ENCODE data around the gene GPSM3.
"Not testable (repeated sequence)": the region's sequence is repeated elsewhere in the genome, so short reads cannot be mapped to it uniquely, and the experiment has no call there.

Gene GPSM3

GRCh38 chr6:32200711-32201475 lies 8.4 kb upstream of the GPSM3 start:
- no peak for DNase-seq

GRCh38 chr6:32198866-32199265 lies 6.4 kb upstream of the GPSM3 start:
- DNase-seq, result no peak

DNA sequence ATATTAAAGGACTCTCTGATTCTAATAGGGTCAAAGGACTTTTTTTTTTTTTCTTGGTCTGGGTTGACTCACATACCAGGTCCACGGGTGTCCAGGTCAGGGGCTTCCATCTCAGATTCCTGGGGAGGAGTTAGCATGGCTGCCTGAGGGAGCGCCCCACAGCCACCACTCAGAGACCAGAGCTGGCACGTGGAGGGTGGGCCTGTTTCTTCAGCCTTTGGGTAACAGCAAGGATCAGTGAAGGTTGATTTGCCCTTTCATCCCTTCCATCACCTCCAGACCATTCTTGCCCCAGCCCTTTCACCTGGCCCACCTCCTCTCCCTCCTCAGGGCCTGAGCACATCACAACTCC lies 5.9 kb upstream of the GPSM3 start:
- DNase-seq, result no peak

DNA sequence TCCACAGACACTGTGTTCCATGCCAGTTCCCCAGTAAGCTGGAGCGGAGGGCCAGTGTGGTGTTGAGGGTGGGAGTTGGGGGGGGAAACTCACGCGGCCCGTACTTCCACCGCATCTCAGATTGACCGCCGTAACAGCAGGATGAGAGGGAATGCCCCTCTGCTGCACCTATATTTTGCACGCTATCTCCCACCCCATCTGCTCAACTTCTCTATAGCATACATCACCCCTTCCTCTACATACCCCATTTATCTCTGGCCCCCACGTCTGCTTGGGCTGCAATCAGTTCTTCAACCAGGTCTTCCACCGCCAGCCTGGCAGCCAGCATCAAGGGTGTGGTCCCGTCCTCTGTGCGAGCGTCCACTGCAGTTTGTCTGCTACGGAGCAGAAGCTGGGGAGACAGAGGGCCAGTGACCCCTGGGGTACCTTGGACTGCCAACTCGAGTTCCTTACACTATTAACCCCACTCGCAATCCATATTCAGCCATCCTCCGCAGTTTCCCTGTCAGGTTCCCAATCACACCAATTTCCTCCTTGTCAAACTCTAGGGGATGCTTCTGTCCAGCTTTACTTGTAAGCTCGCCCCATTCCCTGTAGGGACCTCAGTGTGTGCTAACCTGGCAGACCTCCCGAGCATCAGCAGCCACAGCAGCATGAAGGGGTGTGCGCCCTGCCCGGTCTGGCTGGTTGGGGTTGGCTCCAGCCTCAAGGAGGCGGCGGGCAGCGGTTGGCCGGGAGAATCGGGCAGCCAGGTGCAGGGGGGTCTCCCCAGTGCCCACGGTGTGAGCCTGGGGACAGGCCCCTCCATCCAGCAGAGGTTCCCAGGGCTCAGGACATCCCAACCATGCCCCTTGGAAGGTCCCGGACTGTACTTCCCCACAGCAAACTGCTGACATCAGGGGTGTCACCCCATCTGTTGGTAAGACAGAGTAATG lies 4.5 kb upstream of the GPSM3 start:
- DNase-seq, result no peak

DNA sequence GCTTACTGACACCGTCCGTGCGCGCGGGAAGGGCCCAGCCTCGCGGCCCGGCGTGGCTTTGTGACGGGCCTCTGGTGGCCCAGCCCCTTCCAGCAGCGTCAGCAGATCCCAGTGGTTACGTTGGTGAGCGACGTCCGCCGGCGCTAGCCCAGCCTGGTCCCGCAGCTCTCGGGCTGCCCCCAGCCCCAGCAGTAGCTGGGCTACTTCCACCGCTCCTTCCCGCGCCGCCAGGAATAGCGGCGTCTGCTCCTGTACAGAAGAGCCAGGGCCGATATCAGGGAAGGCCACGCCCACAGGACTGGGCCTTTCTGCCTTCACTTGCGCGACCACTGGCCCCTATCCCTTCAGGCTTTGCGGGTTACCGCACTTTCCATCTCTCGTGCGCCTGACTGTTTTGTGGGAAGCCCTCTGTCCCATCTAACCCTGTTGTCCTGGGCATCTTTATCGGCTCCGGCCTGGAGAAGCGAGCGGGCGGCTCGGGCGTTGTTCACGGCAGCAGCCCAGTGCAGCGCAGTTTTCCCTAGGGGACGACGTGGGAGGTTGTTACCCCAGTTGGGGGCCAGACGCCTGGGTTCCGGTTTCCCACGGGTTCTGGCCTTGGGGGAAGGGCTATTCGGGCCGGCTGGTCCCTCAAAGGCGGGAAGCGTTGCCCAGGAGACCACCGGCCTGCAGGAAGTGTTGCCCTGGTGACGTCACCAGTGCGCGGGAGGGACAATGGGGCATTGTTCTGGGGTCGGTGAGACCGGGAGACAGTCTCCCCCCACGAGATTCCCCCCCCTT lies 3.6 kb upstream of the GPSM3 start:
- DNase-seq, result peak; percentile 84

DNA sequence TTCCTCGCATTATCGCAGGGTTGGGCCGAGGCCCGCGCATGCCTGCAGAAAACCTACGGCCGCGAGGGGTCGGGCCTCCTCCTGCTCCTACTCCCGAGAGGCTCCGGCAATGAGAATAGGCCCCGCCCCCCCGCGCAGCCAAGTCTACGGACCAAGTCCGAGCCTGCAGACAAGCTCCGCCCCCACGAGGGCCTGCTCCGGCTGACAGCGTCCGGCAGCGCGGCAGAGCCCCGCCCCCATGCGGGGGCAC lies 3.1 kb upstream of the GPSM3 start:
- DNase-seq, result peak; percentile 100

- peak; percentile 43 for DNase-seq
These were observed 2.6 kb upstream of the GPSM3 start for GRCh38 chr6:32194825-32195651.

DNA sequence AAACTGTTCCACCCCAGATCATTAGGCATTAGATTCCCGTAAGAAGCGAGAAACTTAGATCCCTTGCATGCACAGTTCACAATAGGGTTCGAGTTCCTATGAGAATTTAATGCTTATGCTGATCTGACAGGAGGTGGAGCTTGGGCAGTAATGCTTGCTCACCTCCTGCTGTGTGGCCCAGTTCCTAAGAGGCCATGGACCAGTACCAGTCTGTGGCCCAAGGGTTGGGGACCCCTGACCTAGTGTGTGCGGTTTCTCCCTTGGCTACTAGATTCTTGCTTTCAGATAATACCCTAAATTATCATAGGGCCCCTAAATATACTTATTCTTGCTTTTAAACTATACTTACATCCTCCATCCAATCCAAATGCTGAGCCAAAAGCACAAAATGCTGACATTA lies 1.9 kb upstream of the GPSM3 start:
- DNase-seq, result no peak

DNA sequence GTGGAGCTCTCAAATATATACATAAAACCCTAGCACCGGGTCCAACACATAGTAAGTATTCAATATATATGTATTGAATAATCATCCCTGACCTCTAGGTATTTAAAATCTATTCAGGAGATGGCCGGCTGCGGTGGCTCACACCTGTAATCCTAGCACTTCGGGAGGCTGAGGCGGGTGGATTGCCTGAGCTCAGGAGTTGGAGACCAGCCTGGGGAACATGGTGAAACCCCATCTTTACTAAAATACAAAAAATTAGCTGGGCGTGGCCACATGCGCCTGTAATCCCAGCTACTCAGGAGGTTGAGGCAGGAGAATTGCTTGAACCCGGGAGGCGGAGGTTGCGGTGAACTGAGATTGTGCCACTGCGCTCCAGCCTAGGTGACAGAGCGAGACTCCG lies 653 bp upstream of the GPSM3 start:
- not testable (repeated sequence) for DNase-seq

DNA sequence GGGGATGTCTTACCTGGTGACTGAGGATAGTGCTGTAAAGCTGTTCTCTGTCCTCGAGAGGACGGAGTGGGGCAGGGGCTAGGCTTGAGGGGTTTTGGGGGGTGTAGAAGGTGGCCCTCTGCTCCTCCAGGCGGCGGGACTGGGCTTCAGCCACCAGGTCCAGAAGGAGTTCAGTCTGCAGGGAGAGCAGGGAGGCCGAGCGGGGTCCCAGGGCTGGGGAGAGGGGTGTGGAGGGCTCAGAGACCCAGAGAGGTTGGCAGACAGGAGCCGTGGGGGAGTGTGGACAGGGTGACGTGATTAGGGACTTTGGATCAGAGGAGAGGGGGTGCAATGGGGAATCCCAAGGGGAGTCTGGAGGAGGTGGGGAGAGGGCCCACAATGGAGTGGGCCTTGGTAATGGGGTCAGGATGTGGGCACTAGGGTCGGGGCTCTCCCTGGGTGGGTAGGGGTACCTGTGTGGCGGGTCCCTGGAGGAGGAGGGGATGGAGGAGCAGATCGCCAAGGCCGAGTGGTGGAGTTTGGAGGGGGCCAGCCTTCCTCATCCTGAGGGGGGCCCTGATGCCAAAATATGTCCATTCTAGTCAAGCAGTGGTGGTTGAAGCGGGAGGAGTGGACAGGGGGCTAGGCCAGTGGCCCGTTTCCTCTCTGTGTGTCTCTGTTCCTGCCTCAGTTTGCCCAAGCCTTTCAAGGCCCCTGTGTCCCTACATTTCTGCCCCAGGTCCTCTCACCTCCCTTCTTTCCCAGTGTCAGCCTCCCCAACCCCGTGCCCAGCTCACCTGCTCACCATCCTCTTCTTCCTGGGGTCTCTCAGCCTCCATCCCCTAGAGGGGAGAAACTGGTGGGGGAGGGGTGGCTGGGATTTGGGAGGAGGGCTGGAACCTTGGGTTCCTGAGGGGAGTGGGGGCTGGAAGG lies 491 bp downstream of the GPSM3 start:
- DNase-seq, result no peak

GRCh38 chr6:32190911-32191677 lies 1.3 kb downstream of the GPSM3 start:
- no peak for DNase-seq

DNA sequence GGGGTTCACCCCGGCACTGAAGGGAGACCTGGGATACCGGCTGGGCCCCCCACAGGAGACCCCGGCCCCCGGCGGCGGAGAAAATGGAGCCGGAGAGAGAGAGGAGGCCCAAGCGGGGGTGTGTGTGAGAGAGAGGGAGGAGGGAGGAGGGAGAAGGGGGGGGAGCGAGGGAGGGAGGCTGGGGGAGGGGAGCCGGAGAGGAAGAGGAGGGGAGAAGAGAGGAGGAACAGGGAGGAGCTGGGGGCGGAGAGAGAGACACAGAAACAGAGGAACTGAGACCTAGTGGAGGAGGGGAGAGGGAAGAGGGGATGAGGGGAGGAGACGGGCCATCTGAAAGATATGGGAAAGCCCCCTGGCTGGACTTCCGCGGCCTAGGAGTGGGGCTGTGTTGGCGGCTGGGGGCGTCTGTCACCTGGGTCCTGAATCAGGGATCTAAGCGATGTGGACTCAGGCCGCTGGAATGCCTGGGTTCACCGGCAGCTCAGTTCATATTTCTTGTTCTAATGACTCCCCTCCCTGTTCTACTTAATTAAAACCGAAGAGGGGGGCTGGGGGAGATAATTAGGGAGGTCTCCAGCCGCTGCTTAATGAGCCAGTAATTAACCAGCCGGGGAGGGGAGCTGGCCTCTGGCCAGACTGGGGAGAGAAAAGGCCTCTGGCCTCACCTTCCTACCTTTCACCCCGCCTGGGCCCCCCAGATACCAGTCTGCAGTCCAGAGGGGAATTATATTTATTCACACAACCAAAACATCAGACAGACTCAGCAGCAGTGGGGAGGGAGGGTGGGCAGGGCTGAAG lies 2.2 kb downstream of the GPSM3 start, which contains the start of gene PBX2:
Gene PBX2, minus strand, starts transcription at position 149 of the 798 bp plus-strand sequence. CDS start 287 bp downstream, outside the sequence.
- peak; percentile 93 for DNase-seq

DNA sequence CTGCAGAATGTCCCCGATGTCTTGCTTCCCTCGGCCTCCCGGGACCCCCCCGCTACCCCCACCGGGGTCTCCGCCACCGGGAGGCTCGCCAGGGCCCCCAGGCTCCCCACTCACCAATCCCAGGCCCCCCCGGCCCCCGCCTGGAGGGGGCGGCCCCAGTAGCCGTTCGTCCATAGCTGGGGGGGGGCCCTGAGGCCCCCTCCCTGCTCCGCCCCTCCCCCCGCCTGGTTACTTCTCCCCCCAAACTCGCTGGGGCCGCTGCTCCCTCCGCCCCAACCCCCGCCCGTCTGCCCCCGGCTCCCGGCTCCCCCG lies 2.7 kb downstream of the GPSM3 start:
- DNase-seq, result no peak

DNA sequence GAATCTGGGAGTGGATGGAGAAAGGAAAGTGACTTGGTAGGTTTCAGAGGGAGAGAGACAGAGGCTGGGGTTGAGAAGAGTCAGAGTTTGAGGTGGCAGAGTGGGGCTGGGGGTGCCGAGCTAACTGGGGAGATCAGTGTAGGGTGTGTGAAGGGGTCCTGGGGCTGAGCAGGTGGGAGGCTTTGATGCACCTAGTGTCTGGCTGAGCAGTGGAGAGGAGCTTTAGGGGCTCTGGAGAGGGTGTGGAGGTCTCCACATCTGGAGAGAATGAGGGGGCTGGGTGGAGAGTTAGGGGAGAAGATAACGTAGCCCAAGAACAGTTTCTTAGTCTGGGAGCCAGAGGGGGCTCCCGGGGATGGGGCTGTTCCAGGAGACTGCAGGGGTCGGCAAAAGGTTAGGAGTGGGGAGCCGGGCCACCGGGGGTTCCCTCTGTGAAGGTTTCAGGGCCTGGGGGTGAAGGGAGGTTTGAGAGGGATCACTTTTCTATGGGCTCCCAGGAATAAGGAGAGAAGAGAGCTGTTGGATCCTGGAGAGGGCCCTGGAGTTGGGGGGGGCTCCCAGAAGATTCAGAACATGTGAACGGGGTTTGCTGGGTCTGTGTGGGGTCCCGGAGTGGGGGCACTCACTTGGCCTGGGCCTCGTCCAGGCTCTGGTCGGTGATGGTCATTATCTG lies 3.2 kb downstream of the GPSM3 start:
- no peak for DNase-seq

DNA sequence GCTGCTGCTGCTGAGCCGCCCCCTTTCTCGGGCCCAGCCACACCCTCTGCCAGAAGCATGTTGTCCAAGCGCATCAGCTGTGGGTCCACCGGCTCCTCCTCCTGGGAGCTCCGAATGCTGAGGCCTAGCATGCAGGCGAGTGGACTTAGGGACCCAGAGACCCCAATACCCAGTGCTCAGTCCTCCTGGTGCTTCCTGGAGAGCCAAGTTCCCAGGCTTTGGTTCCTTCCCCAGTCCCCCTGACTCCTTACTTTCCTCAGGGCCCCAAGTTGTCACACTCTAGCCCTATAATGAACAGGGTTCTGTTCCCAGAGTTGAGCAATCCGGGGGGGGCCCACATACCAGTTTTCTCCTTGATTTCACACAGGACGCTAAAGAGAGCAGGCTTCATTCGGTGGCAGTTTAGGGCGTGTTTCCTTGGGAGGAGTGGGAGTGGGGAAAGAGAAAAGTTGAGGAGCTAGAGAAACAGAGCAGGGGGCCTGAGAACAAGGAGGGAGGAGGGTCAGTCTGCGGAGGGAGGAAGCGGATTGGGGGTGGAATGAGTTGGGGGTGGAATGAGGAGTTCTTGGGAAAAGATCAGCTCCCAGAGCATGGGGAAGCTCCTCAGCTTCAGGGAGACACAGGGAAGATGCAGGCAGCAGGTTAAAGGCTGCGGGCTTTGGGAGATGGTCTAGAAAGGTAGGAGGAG lies 3.9 kb downstream of the GPSM3 start:
- DNase-seq, result no peak

DNA sequence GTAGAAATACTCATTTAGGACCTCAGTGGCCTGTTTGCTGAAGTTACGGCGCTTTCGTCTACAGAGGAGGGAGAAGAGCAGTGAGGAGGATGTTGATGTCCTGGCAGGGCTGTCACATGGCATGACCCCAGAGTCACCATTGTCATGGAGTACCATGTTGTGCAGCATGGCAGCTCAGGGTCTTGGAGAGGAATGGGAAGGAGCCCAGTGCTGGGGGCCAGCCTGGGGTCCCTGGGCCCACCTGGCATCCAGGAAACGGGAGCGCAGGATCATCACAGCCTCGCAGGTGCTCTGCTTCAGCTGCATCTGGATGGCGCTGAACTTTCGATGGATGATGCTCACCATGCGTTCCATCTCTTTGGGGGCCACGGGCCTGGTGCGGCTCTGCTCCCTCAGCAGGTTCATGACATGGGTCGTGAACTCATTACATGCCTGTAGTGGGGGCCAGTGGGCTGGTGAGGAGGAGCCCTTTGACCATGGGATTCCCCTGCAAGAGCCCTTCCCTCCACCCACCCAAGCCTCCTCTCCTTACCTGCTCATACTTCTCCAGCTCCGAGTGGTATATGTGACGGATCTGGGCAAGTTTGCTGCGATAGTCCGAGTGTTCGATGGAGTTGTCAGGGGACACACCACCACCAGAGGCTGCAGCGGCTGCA lies 4.6 kb downstream of the GPSM3 start:
- not testable (repeated sequence) for DNase-seq

DNA sequence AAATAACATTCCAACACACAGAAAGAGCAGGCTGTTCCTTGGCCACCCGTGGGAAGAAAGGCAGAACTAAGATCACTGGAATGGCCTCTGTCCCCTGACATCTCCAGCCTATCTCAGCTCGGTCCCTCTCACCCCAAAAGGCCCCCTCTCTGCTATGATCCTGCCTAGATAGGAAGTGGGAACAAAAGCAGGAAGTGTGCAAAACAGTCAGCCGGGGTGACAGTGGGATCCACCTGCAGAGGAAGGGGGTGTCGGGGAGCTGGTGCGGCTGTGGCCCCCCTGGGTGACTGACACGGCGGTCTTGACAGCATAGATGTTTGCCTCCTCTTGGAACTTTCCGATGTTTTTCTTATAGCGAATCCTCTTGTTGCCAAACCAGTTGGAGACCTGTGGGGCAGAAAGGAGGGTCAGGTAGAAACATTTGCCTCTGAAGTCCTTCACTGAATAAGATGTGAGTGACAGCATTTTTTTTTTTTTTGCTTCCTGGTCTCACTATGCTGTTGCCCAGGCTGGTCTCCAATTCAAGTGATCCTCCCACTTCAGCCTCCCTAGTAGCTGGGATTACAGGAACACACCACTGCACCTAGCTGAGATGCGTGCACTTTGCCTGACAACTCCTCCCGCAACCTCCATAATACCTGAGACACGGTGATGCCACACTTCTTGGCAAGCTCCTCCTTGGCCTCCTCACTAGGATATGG lies 5.3 kb downstream of the GPSM3 start:
- no peak for DNase-seq

All from stimulated activated CD4-positive, alpha-beta T cell treated with anti-CD3 and anti-CD28 coated beads, Interleukin-15, amount 100 ng/mL, for 24 hours (primary cell).